Right lung (tissue), 10 donors: ENCODE measurements around the gene COPS7B. TPM values are rescaled to one million over a fixed set of nuclear protein-coding genes. Genes with fewer than 3 reads are reported as not detected.
"Not testable (repeated sequence)": the region's sequence is repeated elsewhere in the genome, so short reads cannot be mapped to it uniquely, and the experiment has no call there.

ENCODE experiments used
- DNase-seq, 2 donors: peaks; one replicate each; pipeline ENCODE4 v3.0.0-alpha.2; 2013
- long read RNA-seq, 8 donors: transcript quantifications; one replicate each; lab custom pipeline, GENCODE V29; 2026
- polyA plus RNA-seq, 5 donors: library from polyadenylated mRNA; unstranded; fragments of 120-200 nt; gene quantifications; one replicate each; pipeline versions ENCODE4 v1.2.1 to v1.2.3, GENCODE V29; 2013; ENCODE audit warnings: inconsistent platforms in 1 of 5, low replicate concordance in 1 of 5; ENCODE audit not compliant: insufficient read length in 5 of 5, insufficient read depth in 1 of 5

Gene COPS7B
- 10 to 100 TPM; 55.4 to 68.9 (median 61.1) TPM for polyA plus RNA-seq
- long read RNA-seq, donor 1, transcript COPS7B-201 (7 exons, 2,544 nt): major isoform, 14 of 28 reads
- long read RNA-seq, donor 1, partial matches to known transcripts: 5 of 28 reads
- long read RNA-seq, donor 1, other reads (novel, unspliced or antisense): 0 of 28 reads
- long read RNA-seq, donor 2, transcript COPS7B-201 (7 exons, 2,544 nt): major isoform, 8 of 9 reads
- long read RNA-seq, donor 2, partial matches to known transcripts: 0 of 9 reads
- long read RNA-seq, donor 2, other reads (novel, unspliced or antisense): 0 of 9 reads
- long read RNA-seq, donor 3, transcript COPS7B-201 (7 exons, 2,544 nt): major isoform, 7 of 18 reads
- long read RNA-seq, donor 3, partial matches to known transcripts: 0 of 18 reads
- long read RNA-seq, donor 3, other reads (novel, unspliced or antisense): 0 of 18 reads
- long read RNA-seq, donor 4, partial matches to known transcripts: 0 of 6 reads
- long read RNA-seq, donor 4, other reads (novel, unspliced or antisense): 0 of 6 reads
- long read RNA-seq, donor 5, transcript COPS7B-207 (7 exons, 1,103 nt): minor isoform, 6 of 29 reads
- long read RNA-seq, donor 5, transcript COPS7B-201 (7 exons, 2,544 nt): major isoform, 12 of 29 reads
- long read RNA-seq, donor 5, partial matches to known transcripts: 5 of 29 reads
- long read RNA-seq, donor 5, other reads (novel, unspliced or antisense): 0 of 29 reads
- long read RNA-seq, donor 6, transcript COPS7B-207 (7 exons, 1,103 nt): minor isoform, 7 of 22 reads
- long read RNA-seq, donor 6, transcript COPS7B-201 (7 exons, 2,544 nt): major isoform, 11 of 22 reads
- long read RNA-seq, donor 6, partial matches to known transcripts: 0 of 22 reads
- long read RNA-seq, donor 6, other reads (novel, unspliced or antisense): 0 of 22 reads
- long read RNA-seq, donor 7, transcript COPS7B-201 (7 exons, 2,544 nt): major isoform, 13 of 18 reads
- long read RNA-seq, donor 7, partial matches to known transcripts: 0 of 18 reads
- long read RNA-seq, donor 7, other reads (novel, unspliced or antisense): 0 of 18 reads
- long read RNA-seq, donor 8, partial matches to known transcripts: 24 of 31 reads
- long read RNA-seq, donor 8, other reads (novel, unspliced or antisense): 0 of 31 reads

DNA sequence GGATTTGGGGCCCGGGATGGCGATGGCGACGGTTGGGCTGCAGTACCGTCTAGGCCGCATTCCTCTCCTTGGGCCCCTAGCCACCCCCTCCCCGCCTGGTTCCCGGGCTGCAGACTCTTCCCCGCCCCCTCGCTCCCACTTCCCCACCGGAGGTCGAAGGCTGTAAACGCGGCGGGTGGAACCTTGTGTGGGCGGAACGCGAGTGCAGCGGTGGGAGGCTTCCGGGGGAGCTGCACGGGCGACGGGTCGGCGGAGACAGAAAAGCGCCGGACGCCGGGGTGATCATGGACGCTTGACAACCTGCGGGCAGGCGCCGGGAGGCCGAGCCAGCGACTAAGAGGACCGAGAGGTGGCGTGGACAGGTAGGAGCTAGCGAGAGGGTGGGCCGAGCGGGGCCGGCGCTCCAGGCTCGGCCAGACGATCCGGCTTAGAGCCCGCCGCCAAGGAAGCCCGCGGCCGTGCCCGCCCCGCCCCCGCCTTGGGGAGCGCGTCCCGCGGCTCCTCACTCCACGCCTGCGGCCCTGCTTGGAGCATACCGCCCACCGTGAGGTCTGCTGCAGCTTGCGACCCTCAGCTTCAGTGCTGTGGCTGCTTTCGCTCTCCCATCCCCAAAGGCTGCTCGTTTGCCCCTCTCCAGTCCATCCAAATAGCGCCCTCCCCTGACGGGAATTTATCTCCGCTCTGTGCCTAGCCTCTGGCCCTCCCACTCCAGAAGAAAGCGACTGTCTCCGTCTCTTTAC, at the start of gene COPS7B:
TSS of gene COPS7B (plus strand) at position 269 of the 740 bp plus-strand sequence. CDS start 2,126 bp downstream, outside the sequence.
- DNase-seq: peak; percentile 71 to 79

DNA sequence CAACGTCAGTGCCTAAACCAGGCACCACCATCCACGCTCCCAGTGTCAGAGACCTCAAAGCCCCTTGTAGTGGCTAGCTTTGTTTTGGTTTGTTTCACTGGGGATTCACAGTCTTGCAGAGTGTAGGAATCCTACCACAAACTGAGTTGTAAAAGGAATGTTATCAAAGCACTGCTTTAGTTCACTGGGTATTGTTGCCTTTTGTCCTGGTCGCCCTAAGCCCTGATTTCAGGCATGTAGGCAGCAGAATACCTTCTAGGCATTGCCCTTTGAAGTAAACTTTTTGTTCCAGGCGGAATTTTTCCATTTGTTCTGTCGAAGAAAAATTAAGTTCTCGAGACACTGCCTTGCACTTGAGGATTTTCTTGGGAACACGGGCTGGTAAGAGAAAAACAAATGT, 48.5 kb upstream of the COPS7B start:
- DNase-seq: no peak

DNA sequence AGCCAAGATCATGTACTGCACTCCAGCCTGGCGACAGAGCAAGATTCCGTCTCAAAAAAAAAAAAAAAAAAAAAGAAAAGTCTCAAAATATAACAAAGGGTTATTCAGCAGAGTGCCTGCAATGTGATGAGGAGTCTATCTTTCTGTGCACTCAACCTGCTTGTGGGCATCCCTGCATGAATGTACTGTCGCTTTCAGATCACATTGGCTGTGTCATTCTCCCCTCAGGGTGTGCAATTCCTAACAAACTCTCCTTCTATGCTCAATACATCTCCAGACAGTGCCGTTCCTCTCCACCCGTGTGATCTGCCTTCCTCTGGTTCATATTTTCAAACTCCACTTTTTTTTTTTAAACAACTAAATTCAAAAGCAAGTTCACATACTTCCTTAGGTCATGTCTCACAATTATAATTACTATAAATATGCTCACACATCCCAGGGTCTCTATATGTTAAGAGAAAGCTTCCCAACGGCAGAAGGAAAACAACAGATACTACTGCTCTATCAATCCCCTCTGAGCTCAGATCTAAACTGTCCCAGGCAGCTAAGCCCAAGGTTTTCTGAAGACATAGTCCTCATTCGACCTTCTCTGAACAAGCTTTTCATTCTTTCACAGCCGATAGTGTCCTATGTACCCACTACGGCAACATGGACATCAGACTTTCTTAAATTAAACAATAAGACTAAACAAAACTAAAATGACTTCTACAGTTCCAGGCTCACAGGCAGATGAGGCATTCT, 42.7 kb upstream of the COPS7B start:
- DNase-seq: no peak

DNA sequence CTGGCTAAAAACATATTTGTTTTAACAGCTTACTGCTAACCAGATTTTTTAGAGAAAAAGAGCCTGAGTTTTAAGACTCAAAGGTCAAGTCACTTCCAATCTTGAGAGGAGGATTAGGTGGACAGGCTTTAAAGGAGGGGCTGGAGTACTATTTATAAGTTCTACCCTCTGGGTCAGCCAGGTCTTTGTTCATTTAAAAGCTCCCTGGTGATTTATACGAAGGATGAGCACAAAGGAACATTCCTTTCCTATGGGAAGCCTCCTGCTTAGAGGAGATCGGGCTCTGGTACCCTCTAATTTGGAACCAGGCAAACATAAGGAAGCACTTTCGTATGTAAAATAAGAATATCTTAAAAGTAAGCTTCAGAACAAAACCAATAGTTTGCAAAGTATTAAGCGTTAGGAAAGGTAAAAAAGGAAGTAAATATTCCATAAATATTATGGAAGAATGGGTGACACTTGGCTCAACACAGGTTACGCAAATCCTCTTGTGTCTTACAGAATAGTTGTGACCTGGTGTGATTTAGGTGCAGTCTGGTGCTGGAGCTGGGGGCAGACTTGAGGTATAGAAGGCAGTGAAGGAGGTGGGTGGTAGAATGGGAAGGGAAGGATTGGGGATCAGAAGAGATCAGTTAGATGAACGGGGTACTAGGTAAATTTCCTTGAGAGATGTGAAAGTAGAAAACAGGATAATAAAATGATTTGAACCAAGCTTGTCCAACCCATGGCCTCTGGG, 40.8 kb upstream of the COPS7B start:
- DNase-seq: no peak

DNA sequence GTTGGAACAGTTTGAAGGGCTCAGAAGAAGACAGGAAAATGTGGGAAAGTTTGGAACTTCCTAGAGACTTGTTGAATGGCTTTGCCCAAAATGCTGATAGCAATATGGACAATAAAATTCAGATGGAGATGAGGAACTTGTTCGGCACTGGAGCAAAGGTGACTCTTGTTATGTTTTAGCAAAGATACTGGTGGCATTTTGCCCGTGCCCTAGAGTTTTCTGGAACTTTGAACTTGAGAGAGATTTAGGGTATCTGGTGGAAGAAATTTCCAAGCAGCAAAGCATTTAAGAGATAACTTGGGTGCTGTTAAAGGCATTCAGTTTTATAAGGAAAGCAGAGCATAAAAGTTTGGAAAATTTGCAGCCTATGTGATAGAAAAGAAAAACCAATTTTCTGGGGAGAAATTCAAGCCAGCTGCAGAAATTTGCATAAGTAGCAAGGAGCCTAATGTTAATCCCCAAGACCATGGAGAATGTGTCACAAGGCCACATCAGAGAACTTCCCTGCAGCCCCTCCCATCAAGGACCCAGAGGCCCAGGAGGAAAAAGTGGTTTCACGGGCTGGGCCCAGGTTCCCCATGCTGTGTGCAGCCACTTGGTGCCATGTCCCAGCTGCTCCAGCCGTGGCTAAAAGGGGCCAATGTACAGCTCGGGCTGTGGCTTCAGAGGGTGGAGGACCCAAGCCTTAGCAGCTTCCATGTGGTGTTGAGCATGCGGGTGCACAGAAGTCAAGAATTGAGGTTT, 37.9 kb upstream of the COPS7B start:
- DNase-seq: not testable (repeated sequence)

DNA sequence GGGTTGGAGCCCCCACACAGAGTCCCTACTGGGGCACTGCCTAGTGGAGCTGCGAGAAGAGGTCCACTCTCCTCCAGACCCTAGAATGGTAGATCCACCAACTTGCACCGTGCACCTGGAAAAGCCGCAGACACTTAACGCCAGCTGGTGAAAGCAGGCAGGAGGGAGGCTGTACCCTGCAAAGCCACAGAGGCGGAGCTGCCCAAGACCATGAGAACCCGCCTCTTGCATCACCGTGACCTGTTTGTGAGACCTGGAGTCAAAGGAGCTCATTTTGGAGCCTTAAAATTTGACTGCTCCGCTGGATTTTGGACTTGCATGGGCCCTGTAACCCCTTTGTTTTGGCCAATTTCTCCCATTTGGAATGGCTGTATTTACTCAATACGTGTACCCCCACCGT, 37.2 kb upstream of the COPS7B start:
- not testable (repeated sequence) for DNase-seq

DNA sequence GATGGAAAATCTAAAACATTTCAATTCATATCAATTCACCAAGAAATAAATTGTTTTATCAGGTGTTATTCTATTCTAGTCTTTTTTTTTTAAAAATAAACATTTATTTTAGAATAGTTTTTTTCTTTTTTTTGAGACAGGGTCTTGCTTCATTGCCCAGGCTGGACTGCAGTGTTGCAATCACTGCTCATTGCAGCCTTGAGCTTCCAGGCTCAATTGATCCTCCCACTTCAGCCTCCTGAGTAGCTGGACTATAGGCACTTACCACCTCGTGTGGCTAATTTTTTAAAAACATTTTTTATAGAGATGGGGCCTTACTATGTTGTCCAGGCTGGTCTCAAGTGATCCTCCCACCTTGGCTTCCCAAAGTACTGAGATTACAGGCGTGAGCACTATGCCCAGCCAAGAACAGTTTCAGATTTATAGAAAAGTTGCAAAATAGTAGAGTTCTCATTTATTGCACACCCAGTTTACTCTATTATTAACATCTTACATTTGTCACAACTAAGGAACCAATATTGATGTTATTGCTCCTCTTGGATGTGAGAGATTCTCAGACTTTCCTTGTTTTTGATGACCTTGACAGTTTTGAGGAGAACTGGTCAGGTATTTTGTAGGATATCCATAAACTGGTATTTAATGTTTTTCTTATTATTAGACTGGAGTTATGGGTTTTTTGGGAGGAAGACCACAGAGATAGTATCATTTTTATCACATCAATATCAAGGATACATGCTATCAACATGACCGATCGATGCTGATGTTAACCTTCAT, 35.0 kb upstream of the COPS7B start:
- DNase-seq: no peak

DNA sequence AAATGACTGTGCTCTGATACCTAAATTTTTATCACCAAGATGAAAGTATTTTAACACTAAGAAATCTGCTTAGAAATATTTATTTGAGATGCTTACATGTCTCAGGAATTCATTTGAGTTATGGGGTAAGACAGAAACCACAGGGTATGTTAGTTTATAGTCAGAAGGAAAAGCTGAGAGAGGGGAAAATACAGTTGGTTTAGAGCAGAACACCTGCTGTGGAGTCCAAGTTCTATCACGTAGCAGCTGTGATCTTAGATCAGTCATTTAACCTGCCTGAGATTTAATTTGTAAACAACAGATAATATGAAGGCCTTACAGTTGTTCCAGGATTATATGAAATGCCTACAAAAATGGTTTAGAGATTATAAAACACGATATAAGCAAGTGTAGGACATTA, 34.2 kb upstream of the COPS7B start:
- DNase-seq: no peak

DNA sequence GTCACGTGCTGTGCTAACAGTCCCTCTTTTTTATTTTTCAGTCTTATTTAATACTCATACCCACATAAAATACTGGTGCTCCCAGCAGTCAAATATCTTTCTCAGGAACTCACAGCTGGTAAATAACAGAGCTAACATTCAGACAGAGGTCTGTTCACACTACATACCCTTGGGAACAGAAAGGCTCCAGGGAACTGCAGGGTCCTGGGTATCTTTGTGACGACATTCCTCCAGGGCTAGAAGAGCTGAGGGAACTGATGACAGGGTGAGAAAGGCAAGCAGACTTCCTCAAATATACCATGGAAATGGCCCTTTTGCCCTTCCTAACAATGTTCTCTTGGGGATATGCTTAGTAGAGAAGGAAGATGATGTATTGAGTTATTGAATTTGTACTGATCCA, 24.5 kb upstream of the COPS7B start:
- DNase-seq: no peak

DNA sequence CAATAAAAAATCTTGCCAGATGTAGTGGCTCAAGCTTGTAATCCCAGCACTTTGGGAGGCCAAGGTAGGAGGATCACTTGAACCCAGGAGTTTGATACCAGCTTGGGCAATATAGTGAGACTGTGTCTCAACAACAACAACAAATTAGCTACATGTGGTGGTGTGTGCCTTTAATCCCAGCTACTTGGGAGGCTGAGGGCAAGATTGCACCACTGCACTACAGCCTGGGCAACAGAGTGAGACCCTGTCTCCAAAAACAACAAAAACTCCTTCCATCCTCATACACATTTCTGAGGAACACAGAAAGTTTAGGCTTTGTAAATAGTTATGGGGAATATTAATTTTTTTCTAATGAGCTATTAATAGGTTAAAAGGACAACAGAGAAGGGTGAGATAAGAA, 22.1 kb upstream of the COPS7B start:
- no peak for DNase-seq

DNA sequence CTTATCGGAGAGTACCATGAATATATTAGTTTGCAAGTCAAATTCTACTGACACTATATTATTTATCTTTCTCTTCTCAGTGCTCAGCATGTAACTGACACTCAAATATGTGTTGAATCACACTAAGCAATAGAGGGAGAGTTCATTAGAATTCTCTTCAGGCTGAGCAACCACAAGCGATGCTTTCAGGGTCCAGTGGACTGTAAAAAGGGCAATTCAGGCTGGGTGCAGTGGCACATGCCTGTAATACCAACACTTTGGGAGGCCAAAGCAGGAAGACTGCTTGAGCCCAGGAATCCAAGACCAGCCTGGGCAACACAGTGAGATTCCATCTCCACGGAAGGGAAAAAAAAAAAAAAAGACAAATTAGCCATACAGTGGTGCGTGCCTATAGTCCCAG, 21.5 kb upstream of the COPS7B start:
- no peak for DNase-seq

DNA sequence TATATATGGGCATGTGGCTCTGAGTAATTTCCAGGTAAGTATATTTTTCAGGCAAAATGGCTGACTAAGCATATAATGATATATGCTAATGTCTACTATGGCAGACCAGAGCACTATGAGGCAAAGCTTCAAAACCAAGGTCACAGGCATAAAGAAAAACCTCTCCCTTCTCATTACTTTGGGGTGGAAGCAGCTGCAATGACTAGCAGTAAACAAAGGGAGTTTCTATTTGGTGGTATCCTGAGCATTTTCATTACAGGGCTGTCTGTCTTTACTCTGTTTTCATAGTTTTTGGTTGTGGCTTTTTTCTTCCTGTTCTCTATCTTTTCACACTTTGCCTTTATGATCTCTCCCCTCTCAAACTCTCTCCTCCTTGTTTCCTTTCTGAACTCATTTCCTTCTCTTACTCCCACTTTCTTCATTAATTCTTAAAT, 20.7 kb upstream of the COPS7B start:
- DNase-seq: no peak

DNA sequence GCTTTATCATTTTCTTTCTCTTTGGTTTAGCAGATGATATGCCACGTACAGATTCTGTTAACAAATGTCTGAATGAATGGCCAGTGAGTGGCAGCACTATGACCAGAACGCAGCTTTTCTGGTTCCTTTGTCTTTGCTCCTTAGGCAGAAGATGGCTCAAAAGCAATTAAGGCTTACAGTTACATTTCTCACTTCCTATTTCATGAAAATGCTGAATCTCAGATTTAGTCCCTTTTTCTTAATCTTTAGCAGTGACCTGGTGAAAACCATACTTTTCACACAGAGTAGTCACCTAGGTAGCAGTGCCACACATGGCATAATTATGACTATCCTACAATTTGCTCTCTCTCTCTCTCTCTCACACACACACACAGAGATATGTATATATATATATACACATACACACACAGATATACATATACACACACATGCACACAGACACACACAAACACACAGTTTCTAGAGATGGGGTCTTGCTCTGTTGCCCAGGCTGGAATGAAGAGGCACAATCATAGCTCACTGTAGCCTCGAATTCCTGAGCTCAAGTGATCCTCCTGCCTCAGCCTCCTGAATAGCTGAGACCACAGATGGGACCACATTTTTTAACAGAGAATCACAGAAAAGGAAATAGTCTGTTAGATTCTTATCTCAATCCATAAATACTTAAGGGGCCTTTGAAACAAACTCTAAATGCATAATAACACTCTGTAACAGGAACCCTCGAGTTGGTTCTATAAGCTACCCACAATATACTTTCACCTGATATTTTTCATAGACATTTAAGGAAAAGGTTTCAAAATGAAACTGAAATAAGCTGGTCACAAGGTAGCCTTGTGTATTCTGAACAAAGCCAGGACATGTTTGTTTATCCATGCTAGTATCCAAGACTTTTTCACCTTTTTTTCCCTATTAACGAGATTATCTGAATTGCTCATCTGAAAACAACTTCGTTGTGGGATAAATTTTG, 16.8 kb upstream of the COPS7B start:
- no peak for DNase-seq

DNA sequence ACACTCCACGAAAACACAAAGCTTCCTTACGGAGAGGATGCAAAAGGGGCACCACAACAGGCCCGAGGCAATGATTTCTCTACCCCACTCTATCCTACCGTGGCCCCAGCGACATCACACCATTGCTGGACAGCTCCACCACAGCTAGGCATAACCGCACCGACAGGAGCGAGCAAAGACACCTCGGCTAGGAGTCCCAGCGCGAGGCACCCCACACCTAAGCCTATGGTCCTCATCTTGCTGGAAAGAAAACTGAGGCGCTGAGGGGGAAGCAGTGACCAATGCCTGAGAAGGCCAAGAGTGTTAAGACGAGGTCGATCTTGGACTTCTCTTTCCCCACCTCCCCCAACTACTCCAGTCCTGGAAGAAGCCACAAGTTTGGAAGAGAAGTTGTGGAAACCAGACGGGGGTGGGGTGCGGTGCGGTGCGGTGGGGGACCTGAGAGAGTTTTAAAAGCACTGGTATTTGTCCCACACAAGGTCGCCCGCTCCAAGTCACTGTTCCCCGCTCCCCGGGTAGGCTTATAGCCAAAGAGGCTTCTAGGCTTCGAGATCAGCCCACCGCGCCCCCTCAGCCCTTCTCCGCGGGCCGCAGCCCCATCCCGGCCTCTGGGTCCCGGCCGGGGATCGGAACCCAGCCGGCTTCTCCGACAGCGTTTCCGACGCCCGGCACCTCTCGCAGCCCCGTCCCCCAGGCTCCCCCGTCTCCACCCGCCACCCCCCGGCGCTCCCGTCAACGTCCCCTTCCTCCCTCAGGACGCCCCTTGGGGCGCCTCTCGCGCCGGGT, 5.9 kb upstream of the COPS7B start:
- no peak for DNase-seq

DNA sequence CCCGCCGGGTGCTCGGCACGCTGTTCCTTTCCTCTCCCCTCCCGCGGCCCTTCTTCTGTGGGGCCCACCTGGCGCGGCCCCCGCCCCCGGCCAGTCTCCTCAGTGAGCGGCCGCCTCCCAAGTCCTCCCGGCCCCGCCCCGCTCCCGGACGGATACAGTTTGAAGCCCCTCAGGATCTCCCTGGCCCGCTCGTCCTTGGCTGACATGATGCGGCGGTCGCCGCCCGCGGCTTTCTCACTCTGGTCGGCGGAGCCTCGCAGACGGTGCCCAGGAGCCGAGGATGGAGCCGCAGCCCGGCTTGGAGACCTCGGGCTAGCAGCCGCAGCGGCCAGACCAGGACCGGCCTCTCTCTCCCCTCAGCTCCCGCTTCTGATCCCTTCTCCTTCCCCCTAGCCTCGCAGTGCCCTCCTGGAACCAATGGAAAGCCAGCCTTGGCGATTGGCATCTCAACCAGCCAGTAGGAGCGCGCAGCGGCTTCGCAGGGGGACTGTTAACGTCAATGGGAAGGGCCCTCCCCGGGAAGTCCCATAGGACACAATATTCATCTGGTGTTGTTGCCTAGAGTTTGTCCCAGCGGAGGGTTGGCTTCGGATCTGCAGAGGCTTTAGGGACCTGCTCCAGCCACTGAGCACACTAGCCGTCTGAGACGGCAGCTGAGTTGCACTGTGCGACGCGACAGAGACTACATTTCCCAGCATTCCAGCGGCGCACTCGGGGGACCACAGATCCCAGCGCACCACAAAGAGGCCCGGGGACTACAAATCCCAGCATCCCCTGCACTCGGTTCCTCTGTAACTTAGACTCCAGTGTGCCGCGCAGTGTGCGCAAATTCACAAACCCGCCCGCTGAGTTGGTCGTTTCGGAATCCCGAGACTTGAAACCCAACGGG, 5.1 kb upstream of the COPS7B start, which contains the start of gene PDE6D:
TSS of gene PDE6D (minus strand) at position 374 of the 889 bp plus-strand sequence. CDS start at position 206, 168 bp downstream.
- peak; percentile 98 to 99 for DNase-seq
